ENCODE results near the gene TCAP.

DNA sequence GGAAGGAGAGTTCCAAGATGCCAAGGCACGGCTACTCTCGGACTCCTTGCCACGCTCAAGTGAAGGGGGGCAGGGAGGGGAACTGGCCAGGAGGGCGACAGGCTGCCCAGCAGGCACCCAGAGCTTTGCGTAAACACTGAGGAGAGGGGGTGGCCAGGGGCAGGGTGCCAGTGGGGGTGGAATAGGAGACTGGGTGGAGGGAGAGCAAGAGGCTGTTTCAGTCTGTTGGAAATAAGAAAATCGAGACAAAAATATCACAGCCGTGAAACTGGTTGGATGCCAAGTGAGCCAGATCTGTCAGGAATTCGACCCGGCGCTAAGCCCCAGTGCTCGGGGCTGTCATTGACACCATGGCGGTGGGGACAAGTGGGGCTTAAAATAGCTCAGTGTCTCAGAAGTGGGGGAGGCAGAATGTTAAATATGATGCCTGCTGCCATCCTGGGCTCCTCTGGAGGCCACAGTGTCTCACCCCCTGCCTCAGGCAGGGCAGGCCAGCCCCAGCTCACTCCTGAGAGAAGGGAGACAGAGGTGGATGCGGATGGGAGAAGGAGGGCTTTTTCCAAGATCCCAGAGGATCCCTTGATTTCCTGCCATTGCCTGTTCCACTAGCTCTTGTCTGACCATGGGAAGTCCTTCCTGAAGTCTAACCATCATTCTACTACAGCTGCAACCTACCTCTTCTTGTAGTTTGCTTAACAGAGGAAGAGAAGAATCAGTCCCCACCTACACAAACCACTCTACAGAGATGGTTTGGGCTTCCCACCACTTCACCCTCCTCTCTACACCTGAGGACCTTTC is 12.6 kb downstream of the TCAP start:
- TF ChIP-seq POLR2A (IDR thresholded peaks at IDR 0.05) (no peak), CTCF (IDR thresholded peaks at IDR 0.05) (no peak), POLR2AphosphoS5 (IDR thresholded peaks at IDR 0.05) (no peak)
